GM18511 (cell line): ENCODE results near the gene MXRA7.
"Not testable (repeated sequence)": the region's sequence is repeated elsewhere in the genome, so short reads cannot be mapped to it uniquely, and the experiment has no call there.

Experiments
- ATAC-seq: cut with Tn5 transposase; IDR thresholded peaks from one replicate; pipeline ENCODE4 v1.9.1; 2021; ENCODE audit warnings: mild to moderate bottlenecking, moderate library complexity; ENCODE audit not compliant: unreplicated experiment

MXRA7 gene

GRCh38 chr17:76735586-76736348 is 25.0 kb upstream of the MXRA7 start:
- ATAC-seq, result no peak

DNA sequence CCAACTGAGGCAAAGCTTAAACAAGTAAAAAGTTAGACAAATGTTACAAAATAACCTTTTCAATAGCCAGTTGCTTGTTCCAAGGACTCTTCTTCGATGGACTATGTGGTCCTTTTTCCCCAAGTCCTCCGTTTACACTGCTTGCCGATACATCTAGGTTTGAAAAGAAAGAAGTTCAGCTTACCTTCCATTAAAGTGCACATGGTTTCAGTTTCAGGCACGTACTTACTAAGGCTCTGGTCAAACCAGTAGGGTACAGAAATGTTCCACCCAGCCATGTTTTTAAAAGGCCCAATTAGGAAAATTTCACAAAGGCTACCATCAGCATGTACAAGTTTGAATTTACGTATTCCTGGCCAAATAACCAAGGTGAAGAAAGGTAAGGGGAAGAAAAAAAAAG is 24.2 kb upstream of the MXRA7 start:
- ATAC-seq, result no peak

- ATAC-seq, result no peak
Measured at GRCh38 chr17:76734080-76734840, 23.5 kb upstream of the MXRA7 start.

GRCh38 chr17:76733618-76733957 is 22.8 kb upstream of the MXRA7 start:
- no peak for ATAC-seq

DNA sequence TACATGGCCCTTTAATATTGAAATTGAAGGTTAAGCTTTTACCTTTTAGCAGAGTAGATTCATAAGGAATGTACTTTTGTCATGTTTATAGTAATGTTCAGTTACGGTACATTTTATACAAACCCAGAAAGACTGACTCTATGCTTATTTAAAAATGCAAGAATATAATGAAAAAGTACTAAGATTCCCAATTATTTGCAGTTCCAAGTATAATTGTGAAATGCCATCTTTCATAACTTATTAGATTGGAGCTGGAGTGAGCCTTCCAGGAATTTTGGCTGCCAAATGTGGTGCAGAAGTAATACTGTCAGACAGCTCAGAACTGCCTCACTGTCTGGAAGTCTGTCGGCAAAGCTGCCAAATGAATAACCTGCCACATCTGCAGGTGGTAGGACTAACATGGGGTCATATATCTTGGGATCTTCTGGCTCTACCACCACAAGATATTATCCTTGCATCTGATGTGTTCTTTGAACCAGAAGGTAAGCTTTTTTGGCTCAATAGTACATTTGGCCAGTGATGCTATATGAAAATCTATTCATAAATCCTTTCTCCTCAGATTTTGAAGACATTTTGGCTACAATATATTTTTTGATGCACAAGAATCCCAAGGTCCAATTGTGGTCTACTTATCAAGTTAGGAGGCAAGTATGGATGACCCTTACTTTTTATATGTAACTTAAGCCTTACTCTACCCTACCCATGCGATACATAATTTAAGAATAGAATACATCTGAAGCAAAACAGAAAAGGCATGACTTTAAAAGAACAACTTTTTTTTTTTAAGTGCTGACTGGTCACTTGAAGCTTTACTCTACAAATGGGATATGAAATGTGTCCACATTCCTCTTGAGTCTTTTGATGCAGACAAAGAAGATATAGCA is 22.2 kb upstream of the MXRA7 start:
- ATAC-seq, result no peak

DNA sequence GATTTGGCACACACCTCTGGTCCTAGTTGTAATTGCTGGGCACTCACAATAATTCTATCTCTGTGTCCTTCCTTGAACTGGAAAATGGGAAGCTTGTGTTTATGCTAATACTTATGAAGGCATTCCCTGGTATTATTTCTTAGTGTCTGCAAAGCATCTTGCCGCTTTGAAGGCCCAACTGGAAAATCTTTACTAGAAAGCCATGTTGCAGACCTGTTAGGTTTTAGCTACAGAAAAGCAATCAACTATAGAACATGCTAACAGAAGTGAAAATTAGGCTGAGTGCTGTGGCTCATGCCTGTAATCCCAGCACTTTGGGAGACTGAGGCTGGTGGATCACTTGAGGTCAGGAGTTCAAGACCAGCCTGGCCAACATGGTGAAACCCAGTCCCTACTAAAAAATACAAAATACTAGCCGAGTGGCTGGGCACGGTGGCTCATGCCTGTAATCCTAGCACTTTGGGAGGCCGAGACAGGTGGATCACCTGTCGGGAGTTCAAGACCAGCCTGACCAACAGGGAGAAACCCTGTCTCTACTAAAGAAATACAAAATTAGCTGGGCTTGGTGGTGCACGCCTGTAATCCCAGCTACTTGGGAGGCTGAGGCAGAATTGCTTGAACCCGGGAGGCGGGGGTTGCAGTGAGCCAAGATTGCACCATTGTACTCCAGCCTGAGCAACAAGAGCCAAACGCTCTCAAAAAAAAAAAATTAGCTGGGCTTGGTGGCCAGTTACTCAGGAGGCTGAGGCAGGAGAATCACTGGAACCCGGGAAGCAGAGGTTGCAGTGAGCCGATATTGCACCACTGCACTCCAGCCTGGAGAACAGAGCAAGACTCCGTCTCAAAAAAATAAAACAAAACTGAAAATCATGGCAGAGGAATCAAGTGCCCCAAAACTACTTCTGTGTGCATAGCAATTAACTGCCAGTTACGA is 21.3 kb upstream of the MXRA7 start:
- ATAC-seq, result not testable (repeated sequence)

- no peak for ATAC-seq
Measured at GRCh38 chr17:76727745-76728456, 17.1 kb upstream of the MXRA7 start.

DNA sequence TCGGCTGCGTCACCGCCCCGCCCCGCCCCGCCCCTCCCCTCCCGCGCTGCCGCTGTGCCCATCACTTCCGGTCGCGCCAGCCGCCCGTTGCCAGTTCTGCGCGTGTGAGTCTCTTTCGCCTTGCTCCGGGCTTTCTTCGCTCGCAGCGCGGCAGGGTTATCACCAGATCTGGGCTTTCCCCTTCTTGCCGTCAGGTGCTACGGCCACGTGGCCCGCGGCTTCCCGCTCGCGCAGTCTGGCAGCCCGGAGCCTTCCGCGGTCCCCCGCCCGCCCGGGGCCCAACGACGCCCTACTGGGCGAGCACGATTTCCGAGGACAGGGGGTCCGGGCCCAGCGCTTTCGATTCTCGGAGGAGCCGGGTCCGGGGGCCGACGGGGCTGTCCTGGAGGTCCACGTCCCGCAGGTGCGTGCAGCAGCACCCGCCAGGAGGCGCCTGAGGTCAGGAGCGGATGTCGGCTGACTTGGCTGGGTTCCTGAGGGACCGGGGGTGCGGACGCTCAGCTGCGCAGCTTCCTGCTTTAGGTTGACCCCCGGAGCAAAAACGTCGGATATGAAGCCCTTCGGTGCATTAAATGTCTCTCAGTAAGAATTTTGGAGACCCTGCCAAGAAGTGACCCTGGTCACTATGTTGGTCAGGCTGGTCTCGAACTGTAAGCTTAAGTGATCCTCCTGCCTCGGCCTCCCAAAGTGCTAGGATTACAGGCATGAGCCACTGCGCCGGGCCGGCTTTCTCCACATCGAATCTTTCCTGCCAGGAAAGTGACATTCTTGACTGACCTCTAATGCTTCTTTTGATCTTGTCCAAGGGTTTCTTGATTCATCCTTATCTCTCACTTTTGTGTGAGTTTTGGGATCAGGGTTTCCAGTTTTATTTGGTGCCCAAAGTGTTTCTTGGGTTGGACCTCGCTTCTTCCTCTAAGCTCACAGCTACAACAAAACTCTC is 16.3 kb upstream of the MXRA7 start, which contains the start of gene METTL23:
METTL23 (plus strand) TSS at position 64 of the 943 bp plus-strand sequence. CDS start 2,872 bp downstream, outside the sequence.
- peak; percentile 54 for ATAC-seq

DNA sequence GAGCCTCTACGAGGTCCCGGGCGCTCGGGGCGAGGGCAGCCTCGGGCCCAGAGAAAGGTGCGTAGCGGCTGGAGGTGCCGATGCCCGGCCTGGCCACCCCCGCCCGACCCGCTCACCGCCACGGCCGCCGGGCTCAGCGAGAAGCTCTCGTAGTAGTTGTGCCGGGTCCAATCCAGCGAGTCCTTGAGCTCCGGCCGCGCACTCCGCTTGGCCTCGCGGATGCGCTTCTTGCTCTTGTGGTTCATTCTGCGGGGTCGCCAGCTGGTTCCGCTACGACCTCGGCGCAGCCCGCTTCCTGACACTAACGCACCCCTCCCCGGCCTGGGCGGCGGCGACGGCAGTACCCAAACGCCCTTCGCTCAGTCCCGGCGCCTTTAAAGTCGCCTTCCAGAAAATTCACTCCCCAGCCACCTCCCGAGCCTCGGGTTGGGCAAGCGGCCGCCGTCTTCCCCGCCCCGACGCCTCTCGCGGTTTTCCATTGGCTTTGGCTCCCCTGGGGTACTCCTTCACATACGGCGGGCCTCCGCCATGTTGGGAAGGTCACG is 15.5 kb upstream of the MXRA7 start, which contains the start of gene JMJD6:
JMJD6 (minus strand) TSS at position 376 of the 545 bp plus-strand sequence; CDS start at position 245, 131 bp downstream.
- ATAC-seq, result peak; percentile 77

- peak; percentile 17 for ATAC-seq
Measured at GRCh38 chr17:76725580-76726230, 14.9 kb upstream of the MXRA7 start.

DNA sequence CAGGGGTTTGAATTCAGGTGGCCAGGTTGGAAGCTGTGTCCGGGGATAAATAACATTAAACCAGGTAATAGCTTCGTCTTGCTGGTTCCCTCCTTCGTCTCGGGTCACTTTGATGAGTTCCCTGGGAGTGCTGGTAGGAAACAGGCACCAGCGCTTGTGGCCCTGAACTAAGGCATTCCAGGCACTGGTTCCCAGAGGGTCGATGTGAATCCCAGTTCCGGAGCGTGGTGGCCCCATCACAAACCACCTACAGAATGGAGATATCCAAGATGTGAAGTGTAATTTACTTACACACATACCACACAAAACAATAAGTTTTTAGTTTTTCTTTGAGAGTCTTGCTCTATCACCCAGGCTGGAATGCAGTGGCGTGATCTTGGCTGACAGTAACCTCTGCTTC is 13.0 kb upstream of the MXRA7 start:
- no peak for ATAC-seq

GRCh38 chr17:76722977-76723376 is 12.2 kb upstream of the MXRA7 start:
- ATAC-seq, result not testable (repeated sequence)

DNA sequence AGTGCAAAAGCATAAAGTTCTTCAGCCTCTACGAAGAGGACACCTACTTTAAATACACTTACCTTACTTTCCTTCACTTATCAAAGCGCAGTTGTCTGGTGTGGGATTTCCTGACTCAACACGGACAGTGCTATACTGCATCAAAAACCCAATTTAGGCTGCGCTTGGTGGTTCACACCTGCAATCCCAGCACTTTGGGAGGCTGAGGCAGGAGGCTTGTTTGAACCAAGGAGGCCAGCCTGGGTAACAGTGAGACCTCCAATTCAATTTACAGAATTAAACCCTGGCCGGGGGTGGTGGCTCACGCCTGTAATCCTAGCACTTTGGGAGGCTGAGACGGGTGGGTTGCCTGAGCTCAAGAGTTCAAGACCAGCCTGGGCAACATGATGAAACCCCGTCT is 11.5 kb upstream of the MXRA7 start:
- ATAC-seq, result no peak

DNA sequence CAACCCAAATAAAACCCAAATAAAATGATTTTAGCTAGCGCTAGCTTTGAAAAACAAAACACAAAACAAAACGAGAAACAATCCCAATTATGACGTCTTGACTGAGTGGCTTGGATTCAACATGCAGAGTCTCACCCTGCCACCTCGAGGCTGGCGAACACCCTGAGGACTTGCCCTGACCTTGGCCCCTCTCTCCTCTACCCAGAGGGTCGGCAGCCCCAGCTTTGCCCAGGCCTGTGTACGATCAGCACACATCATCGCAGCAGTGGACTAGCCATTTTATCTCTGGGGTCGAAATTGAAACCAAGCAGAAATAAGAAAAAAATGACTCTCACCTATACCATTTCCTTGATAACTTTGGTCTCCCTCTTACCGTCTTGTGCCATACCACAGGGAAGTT is 10.7 kb upstream of the MXRA7 start:
- no peak for ATAC-seq

DNA sequence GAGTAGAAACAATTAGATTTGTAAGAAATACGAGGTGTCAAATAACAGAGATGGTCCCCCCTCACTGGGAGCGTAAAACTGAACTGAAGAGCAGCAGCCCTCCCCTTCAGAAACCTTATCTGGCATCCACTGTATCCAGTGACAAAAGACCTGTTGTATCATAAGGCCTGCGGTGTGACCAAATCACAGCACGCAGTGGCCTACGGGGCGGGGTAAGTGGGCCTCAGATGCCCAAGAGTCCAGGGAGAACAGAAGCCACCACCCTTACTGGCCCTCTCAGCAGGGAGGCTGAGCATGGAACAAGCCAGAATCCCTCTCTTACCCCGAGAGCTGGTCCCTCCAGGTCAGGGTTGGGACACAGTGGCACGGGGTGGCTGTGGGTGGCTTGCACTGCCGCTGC is 10.2 kb upstream of the MXRA7 start:
- ATAC-seq, result no peak

GRCh38 chr17:76720211-76720610 is 9.4 kb upstream of the MXRA7 start:
- no peak for ATAC-seq

- ATAC-seq, result no peak
Measured at GRCh38 chr17:76718516-76718915, 7.8 kb upstream of the MXRA7 start.

GRCh38 chr17:76716839-76717215 is 6.1 kb upstream of the MXRA7 start:
- no peak for ATAC-seq
